RWPE2 (cell line): ENCODE measurements around the gene TTF1.

Experiments
- ATAC-seq: fragments of 200-7000 bp; cut with Tn5 transposase; 3 replicates; pipeline ENCODE4 v1.9.1; 2021; ENCODE audit warnings: low read depth
- DNase-seq: peaks from one replicate; pipeline ENCODE4 v3.0.0-alpha.2; 2020; ENCODE audit warnings: low spot score
- H3K27ac ChIP-seq: fragments of 450-650 bp; 2 replicates; pipeline ENCODE4 v1.5.1; 2017; ENCODE audit warnings: mild to moderate bottlenecking; ENCODE audit not compliant: poor library complexity, severe bottlenecking
- H3K27me3 ChIP-seq: fragments of 250-450 bp; sonication (Bioruptor Pico); 2 replicates; pipeline ENCODE4 v1.5.1; 2021; ENCODE audit warnings: mild to moderate bottlenecking, moderate library complexity; ENCODE audit not compliant: insufficient read depth, poor library complexity, severe bottlenecking
- H3K36me3 ChIP-seq: fragments of 250-450 bp; sonication (Bioruptor Pico); 2 replicates; pipeline ENCODE4 v1.5.1; 2020; ENCODE audit warnings: low read depth, mild to moderate bottlenecking, moderate library complexity
- H3K4me1 ChIP-seq: fragments of 250-450 bp; sonication (Bioruptor Pico); 2 replicates; pipeline ENCODE4 v1.5.1; 2021; ENCODE audit warnings: mild to moderate bottlenecking, moderate library complexity; ENCODE audit not compliant: insufficient read depth, poor library complexity, severe bottlenecking
- H3K4me3 ChIP-seq: fragments of 250-450 bp; sonication (Bioruptor Pico); 2 replicates; pipeline ENCODE4 v1.5.1; 2021; ENCODE audit warnings: mild to moderate bottlenecking, moderate library complexity; ENCODE audit not compliant: severe bottlenecking
- H3K9me3 ChIP-seq: fragments of 250-450 bp; sonication (Bioruptor Pico); 2 replicates; pipeline ENCODE4 v1.5.1; 2021; ENCODE audit warnings: mild to moderate bottlenecking, moderate library complexity; ENCODE audit not compliant: severe bottlenecking
- CTCF ChIP-seq: fragments of 450-650 bp; IDR thresholded peaks from one replicate; pipeline ENCODE4 v1.5.1; 2017; ENCODE audit warnings: mild to moderate bottlenecking, moderate library complexity; ENCODE audit not compliant: poor library complexity, severe bottlenecking

Gene TTF1

GRCh38 chr9:132370592-132370991 is 36.0 kb downstream of the TTF1 start:
- H3K27me3 ChIP-seq, result no peaks in the 10 kb centered on the region
- H3K36me3 ChIP-seq, result peaks cover 5% of the 10 kb centered on the region
- H3K4me3 ChIP-seq, result no peak overlapping the region
- H3K4me1 ChIP-seq, result no peaks in the 10 kb centered on the region
- H3K9me3 ChIP-seq, result no peaks in the 10 kb centered on the region
- no peak overlapping the region for H3K27ac ChIP-seq
- DNase-seq (no peak), ATAC-seq (no peak)
- TF ChIP-seq CTCF, result no peak

GRCh38 chr9:132369421-132369820 is 37.2 kb downstream of the TTF1 start:
- ATAC-seq (no peak), DNase-seq (no peak)
- H3K36me3 ChIP-seq, result no peaks in the 10 kb centered on the region
- H3K4me3 ChIP-seq, result no peak overlapping the region
- H3K27ac ChIP-seq, result no peak overlapping the region
- no peaks in the 10 kb centered on the region for H3K4me1 ChIP-seq
- no peak for TF ChIP-seq CTCF
- no peaks in the 10 kb centered on the region for H3K27me3 ChIP-seq
- H3K9me3 ChIP-seq, result no peaks in the 10 kb centered on the region

- Histone ChIP-seq H3K27ac (no peak overlapping the region), H3K36me3 (no peaks in the 10 kb centered on the region), H3K4me1 (no peaks in the 10 kb centered on the region), H3K27me3 (no peaks in the 10 kb centered on the region), H3K4me3 (no peak overlapping the region), H3K9me3 (no peaks in the 10 kb centered on the region)
- no peak for TF ChIP-seq CTCF
- ATAC-seq (no peak), DNase-seq (no peak)
Measured at GRCh38 chr9:132367613-132368313, 38.9 kb downstream of the TTF1 start.

GRCh38 chr9:132366481-132366880 is 40.2 kb downstream of the TTF1 start:
- H3K27me3 ChIP-seq, result no peaks in the 10 kb centered on the region
- ATAC-seq (no peak), DNase-seq (no peak)
- no peak overlapping the region for H3K27ac ChIP-seq
- no peaks in the 10 kb centered on the region for H3K36me3 ChIP-seq
- no peak for TF ChIP-seq CTCF
- H3K4me3 ChIP-seq, result no peak overlapping the region
- no peaks in the 10 kb centered on the region for H3K9me3 ChIP-seq
- H3K4me1 ChIP-seq, result no peaks in the 10 kb centered on the region

- H3K27ac ChIP-seq, result no peak overlapping the region
- H3K4me3 ChIP-seq, result no peak overlapping the region
- ATAC-seq (no peak), DNase-seq (no peak)
- H3K36me3 ChIP-seq, result no peaks in the 10 kb centered on the region
- H3K9me3 ChIP-seq, result no peaks in the 10 kb centered on the region
- no peak for TF ChIP-seq CTCF
- H3K27me3 ChIP-seq, result no peaks in the 10 kb centered on the region
- H3K4me1 ChIP-seq, result no peaks in the 10 kb centered on the region
Measured at GRCh38 chr9:132365986-132366385, 40.7 kb downstream of the TTF1 start.
